Measurements from ENCODE around the gene ZP4. TPM values are rescaled to one million over a fixed set of nuclear protein-coding genes. Genes with fewer than 3 reads are reported as not detected.
"Not testable (repeated sequence)": the region's sequence is repeated elsewhere in the genome, so short reads cannot be mapped to it uniquely, and the experiment has no call there.

Gene ZP4
- total RNA-seq, 1 donor from 2014 or later, result not detected

DNA sequence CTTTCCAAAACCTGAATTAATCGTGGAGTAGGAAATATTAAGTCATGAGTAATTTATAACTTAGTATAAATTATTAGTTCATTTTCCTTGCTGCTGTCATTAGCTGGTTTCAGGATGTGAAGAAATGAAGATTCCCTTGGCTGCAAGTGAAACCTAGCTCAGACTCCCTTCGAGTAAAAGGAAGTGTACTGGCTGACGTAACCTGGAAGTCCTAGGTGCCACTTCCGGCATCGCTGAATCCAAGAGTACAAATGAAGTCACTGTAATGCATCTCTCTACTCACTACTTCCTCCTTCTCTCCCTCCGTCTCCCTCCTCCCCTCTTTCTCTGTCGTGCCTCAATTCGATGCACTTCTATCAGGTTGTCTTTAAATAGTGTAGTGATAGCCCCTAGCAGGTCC is 28.8 kb downstream of the ZP4 start:
- Mint-ChIP-seq H3K27me3 (peaks cover 18% of the 10 kb centered on the region), H3K4me3 (ENCODE audit: low read depth) (no peak overlapping the region), H3K9me3 (ENCODE audit: low read depth) (peaks cover 3% of the 10 kb centered on the region), H3K36me3 (ENCODE audit: insufficient read depth) (no peaks in the 10 kb centered on the region), H3K4me1 (ENCODE audit: low read depth) (peaks cover 9% of the 10 kb centered on the region), H3K27ac (no peak overlapping the region)
- DNase-seq (ENCODE audit: low spot score, unreplicated experiment), result no peak
- TF ChIP-seq, protein P1, sequence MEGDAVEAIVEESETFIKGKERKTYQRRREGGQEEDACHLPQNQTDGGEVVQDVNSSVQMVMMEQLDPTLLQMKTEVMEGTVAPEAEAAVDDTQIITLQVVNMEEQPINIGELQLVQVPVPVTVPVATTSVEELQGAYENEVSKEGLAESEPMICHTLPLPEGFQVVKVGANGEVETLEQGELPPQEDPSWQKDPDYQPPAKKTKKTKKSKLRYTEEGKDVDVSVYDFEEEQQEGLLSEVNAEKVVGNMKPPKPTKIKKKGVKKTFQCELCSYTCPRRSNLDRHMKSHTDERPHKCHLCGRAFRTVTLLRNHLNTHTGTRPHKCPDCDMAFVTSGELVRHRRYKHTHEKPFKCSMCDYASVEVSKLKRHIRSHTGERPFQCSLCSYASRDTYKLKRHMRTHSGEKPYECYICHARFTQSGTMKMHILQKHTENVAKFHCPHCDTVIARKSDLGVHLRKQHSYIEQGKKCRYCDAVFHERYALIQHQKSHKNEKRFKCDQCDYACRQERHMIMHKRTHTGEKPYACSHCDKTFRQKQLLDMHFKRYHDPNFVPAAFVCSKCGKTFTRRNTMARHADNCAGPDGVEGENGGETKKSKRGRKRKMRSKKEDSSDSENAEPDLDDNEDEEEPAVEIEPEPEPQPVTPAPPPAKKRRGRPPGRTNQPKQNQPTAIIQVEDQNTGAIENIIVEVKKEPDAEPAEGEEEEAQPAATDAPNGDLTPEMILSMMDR (IDR thresholded peaks at IDR 0.05; ENCODE audit: unreplicated experiment), result no peak

DNA sequence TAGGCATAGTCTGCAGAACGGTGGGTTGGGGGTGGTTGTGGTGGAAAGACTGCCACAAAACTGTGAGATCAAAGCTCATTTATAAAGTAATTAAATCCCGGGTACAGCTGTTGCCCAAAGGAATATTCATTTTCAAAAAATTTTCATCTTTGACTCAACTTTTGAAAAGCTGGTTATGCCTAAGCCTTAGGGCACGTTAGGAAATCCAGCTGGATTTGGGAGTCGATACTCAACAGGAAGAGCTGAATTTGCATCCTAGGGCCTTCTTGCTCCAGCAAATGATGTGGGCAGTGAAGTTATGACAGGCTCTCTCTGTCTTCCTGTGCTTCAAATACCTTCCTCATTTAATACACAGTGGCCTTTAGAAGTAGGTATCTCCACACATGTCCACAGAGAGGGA is 31.7 kb downstream of the ZP4 start:
- H3K27ac Mint-ChIP-seq, result no peak overlapping the region

DNA sequence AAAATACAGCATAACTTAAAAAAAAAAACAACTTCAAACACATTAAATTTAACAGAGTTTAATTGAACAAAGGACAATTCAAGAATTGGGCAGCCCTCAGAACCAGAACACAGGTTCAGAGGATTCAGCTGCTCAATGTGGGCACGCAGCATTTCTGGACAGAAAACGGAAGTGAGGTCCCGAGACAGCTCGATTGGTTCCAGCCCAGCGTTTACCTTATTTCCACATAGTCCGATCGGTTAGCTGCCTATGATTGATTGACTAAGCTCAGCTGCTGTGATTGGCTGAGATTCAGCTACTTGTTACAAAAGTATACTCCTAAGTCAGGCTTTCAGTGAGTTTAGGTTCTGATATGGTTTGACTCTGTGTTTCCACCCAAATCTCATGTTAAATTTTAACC is 33.3 kb downstream of the ZP4 start:
- Mint-ChIP-seq H3K36me3 (ENCODE audit: insufficient read depth) (no peaks in the 10 kb centered on the region), H3K27ac (no peak overlapping the region), H3K27me3 (peaks cover 10% of the 10 kb centered on the region), H3K4me3 (ENCODE audit: low read depth) (no peak overlapping the region), H3K4me1 (ENCODE audit: low read depth) (peaks cover 13% of the 10 kb centered on the region), H3K9me3 (ENCODE audit: low read depth) (peaks cover 12% of the 10 kb centered on the region)
- TF ChIP-seq, protein P1 (IDR thresholded peaks at IDR 0.05; ENCODE audit: unreplicated experiment), result no peak
- DNase-seq (ENCODE audit: low spot score, unreplicated experiment), result no peak

More for the DNA sequence above, 31.7 kb downstream of the ZP4 start:
- TF ChIP-seq, protein P1 (IDR thresholded peaks at IDR 0.05; ENCODE audit: unreplicated experiment), result no peak
- peaks cover 6% of the 10 kb centered on the region for H3K9me3 Mint-ChIP-seq (ENCODE audit: low read depth)
- H3K36me3 Mint-ChIP-seq (ENCODE audit: insufficient read depth), result no peaks in the 10 kb centered on the region
- H3K4me1 Mint-ChIP-seq (ENCODE audit: low read depth), result peaks cover 9% of the 10 kb centered on the region
- no peak overlapping the region for H3K4me3 Mint-ChIP-seq (ENCODE audit: low read depth)
- peaks cover 12% of the 10 kb centered on the region for H3K27me3 Mint-ChIP-seq
- no peak for DNase-seq (ENCODE audit: low spot score, unreplicated experiment)

DNA sequence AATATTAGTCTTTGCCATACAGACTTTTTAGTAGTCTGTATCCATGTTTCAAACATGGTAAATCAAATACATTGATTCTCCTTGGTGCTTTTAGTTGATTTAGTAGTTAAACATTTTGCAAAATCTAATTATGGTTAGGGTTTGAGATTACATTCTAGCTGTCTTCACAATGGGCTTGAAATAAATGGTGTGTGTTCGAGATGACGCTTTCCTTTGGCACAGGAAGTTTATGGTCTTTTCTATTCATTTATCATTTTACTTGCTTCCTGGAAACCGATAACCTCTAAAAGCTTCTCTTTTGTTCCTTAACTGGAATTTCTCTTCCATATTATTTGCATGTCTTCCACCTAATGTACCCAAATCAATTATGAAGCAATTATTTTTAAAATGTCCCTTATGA is 38.4 kb downstream of the ZP4 start:
- TF ChIP-seq, protein P1 (IDR thresholded peaks at IDR 0.05; ENCODE audit: unreplicated experiment), result no peak
- Mint-ChIP-seq H3K27me3 (no peaks in the 10 kb centered on the region), H3K4me1 (ENCODE audit: low read depth) (peaks cover 9% of the 10 kb centered on the region), H3K36me3 (ENCODE audit: insufficient read depth) (no peaks in the 10 kb centered on the region), H3K4me3 (ENCODE audit: low read depth) (no peak overlapping the region), H3K9me3 (ENCODE audit: low read depth) (peaks cover 18% of the 10 kb centered on the region), H3K27ac (no peak overlapping the region)
- no peak for DNase-seq (ENCODE audit: low spot score, unreplicated experiment)

DNA sequence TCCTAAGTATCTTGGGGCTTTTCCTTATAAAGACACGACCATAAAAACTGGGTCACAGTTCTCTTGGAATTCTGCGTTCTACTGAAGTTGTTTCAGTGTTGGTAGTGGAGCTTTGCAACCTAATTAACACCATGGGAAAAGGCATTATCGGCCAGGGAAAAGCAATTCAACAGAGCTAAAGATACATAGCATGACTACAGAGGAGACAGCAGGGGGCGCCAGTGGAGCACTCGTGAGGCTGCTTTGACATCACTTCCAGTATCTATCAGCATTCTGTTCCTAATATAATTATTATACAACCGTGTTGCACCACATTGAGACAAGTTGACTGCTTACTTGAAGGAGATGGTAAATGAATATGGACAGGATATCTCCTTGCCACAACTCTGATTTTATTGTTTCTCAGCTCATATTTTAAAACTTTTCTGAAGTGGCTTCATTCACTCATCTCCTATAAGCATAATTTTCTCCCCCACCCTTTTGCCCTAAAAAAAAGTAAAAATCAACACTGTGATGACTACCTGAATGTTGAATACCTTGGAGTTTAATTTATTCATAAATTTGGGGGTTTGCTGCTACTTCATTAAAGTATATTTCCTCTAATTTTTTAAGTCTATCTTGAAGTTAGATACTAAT is 39.4 kb downstream of the ZP4 start:
- Mint-ChIP-seq H3K9me3 (ENCODE audit: low read depth) (peaks cover 18% of the 10 kb centered on the region), H3K4me1 (ENCODE audit: low read depth) (peaks cover 7% of the 10 kb centered on the region), H3K27ac (no peak overlapping the region), H3K36me3 (ENCODE audit: insufficient read depth) (no peaks in the 10 kb centered on the region), H3K4me3 (ENCODE audit: low read depth) (no peak overlapping the region), H3K27me3 (peaks cover 4% of the 10 kb centered on the region)
- TF ChIP-seq, protein P1 (IDR thresholded peaks at IDR 0.05; ENCODE audit: unreplicated experiment), result peak; percentile 52
- no peak for DNase-seq (ENCODE audit: low spot score, unreplicated experiment)

DNA sequence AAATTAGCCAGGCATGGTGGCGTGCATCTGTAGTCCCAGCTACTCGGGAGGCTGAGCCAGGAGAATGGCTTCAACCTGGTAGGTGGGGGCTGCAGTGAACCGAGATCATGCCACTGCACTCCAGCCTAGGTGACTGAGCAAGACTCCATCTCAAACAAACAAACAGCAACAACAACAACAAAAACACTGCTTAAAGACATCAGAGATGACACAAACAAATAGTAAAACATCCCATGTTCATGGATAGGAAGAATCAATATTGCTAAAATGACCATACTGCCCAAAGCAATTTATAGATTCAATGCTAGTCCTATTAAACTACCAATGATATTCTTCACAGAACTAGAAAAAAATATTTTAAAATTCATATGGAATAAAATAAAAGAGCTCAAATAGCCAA is 47.2 kb downstream of the ZP4 start:
- H3K9me3 Mint-ChIP-seq (ENCODE audit: low read depth); H3K27ac Mint-ChIP-seq; H3K4me1 Mint-ChIP-seq (ENCODE audit: low read depth); H3K27me3 Mint-ChIP-seq; DNase-seq (ENCODE audit: low spot score, unreplicated experiment); H3K36me3 Mint-ChIP-seq (ENCODE audit: insufficient read depth); H3K4me3 Mint-ChIP-seq (ENCODE audit: low read depth): not testable (repeated sequence)

All from progenitor cell of endocrine pancreas (in vitro differentiated cells).